GM15510 (cell line): Measurements from ENCODE around the gene P2RY2.

ENCODE experiments used
- POLR2A ChIP-seq: IDR thresholded peaks from 3 replicates; pipeline ENCODE4 v1.6.1; 2011; ENCODE audit warnings: borderline replicate concordance; ENCODE audit not compliant: insufficient read length; ENCODE audit errors: extremely low read depth

Gene P2RY2

GRCh38 chr11:73225851-73226250 is 7.8 kb downstream of the P2RY2 start:
- TF ChIP-seq POLR2A, result no peak

- TF ChIP-seq POLR2A, result no peak
Measured at GRCh38 chr11:73226297-73227006, 8.4 kb downstream of the P2RY2 start.

- no peak for TF ChIP-seq POLR2A
Measured at GRCh38 chr11:73227571-73228211, 9.6 kb downstream of the P2RY2 start.

- no peak for TF ChIP-seq POLR2A
Measured at GRCh38 chr11:73228268-73229134, 10.4 kb downstream of the P2RY2 start.

- no peak for TF ChIP-seq POLR2A
Measured at GRCh38 chr11:73229321-73229895, 11.3 kb downstream of the P2RY2 start.

- no peak for TF ChIP-seq POLR2A
Measured at GRCh38 chr11:73229896-73230875, 12.1 kb downstream of the P2RY2 start.

GRCh38 chr11:73230931-73231330 is 12.8 kb downstream of the P2RY2 start:
- no peak for TF ChIP-seq POLR2A

GRCh38 chr11:73233211-73233610 is 15.1 kb downstream of the P2RY2 start:
- no peak for TF ChIP-seq POLR2A

- TF ChIP-seq POLR2A, result no peak
Measured at GRCh38 chr11:73233692-73234470, 15.8 kb downstream of the P2RY2 start.

GRCh38 chr11:73234471-73235181 is 16.5 kb downstream of the P2RY2 start:
- no peak for TF ChIP-seq POLR2A

GRCh38 chr11:73235236-73235786 is 17.2 kb downstream of the P2RY2 start:
- TF ChIP-seq POLR2A, result no peak

GRCh38 chr11:73236205-73236765 is 18.2 kb downstream of the P2RY2 start:
- no peak for TF ChIP-seq POLR2A
